Measurements from ENCODE around the gene RTRAF. TPM values are rescaled to one million over a fixed set of nuclear protein-coding genes. Genes with fewer than 3 reads are reported as not detected.

RTRAF gene
- total RNA-seq, 4 donors from 2014 or later = 15.7 to 48.3 (median 36.1) TPM

- DNase-seq = no peak
- peaks cover 0 to 27% (median 0%) of the 10 kb centered on the region in 3 donors for H3K36me3 ChIP-seq
- no peak overlapping the region for H3K27ac ChIP-seq
- no peak overlapping the region for H3K4me3 ChIP-seq
- TF ChIP-seq POLR2A (IDR thresholded peaks at IDR 0.05) = no peak
- TF ChIP-seq CTCF (IDR thresholded peaks at IDR 0.05) = no peak
- H3K4me1 ChIP-seq = peaks cover 0 to 2% (median 0%) of the 10 kb centered on the region in 4 donors
- H3K9me3 ChIP-seq = no peaks in the 10 kb centered on the region
- H3K27me3 ChIP-seq = no peaks in the 10 kb centered on the region
Measured at GRCh38 chr14:52013984-52014600, 24.7 kb downstream of the RTRAF start.

GRCh38 chr14:52014601-52015267, 25.4 kb downstream of the RTRAF start:
- no peak for DNase-seq
- no peaks in the 10 kb centered on the region for H3K27me3 ChIP-seq
- no peak overlapping the region for H3K27ac ChIP-seq
- no peak for TF ChIP-seq CTCF (IDR thresholded peaks at IDR 0.05)
- TF ChIP-seq POLR2A (IDR thresholded peaks at IDR 0.05) = no peak
- H3K36me3 ChIP-seq = peaks cover 0 to 21% (median 0%) of the 10 kb centered on the region in 3 donors
- H3K4me3 ChIP-seq = no peak overlapping the region
- no peaks in the 10 kb centered on the region for H3K9me3 ChIP-seq
- H3K4me1 ChIP-seq = peaks cover 0 to 8% (median 0%) of the 10 kb centered on the region in 4 donors

- H3K9me3 ChIP-seq = no peaks in the 10 kb centered on the region
- peaks cover 0 to 13% (median 0%) of the 10 kb centered on the region in 4 donors for H3K4me1 ChIP-seq
- H3K4me3 ChIP-seq = no peak overlapping the region
- H3K36me3 ChIP-seq = peaks cover 0 to 13% (median 0%) of the 10 kb centered on the region in 3 donors
- no peak for DNase-seq
- TF ChIP-seq CTCF (IDR thresholded peaks at IDR 0.05) (peak in 3 of 6 experiments; percentile 4 to 23 (median 23)), POLR2A (IDR thresholded peaks at IDR 0.05) (no peak)
- no peak overlapping the region for H3K27ac ChIP-seq
- no peaks in the 10 kb centered on the region for H3K27me3 ChIP-seq
Measured at GRCh38 chr14:52015411-52016030, 26.2 kb downstream of the RTRAF start.

DNA sequence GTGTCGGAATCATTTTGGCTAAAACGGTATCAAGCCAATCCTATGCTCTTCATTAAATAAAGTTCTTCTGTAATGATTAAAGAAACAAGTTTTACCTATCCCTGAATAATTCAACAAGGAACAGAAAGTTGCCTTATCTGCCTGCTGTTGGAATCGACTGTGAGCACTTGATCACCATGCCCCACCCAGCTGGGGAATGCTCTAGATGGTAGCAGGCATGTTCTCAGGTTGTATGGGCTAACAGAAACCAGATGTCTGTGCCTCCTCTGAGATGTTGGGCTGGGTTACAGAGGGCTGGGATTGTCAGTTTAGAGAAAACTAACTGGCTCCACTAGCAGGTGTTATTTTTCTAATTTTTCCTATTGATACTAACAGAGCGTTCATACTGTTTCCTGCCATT, 28.9 kb downstream of the RTRAF start:
- no peaks in the 10 kb centered on the region for H3K9me3 ChIP-seq
- no peak for TF ChIP-seq POLR2A (IDR thresholded peaks at IDR 0.05)
- TF ChIP-seq CTCF (IDR thresholded peaks at IDR 0.05) = no peak
- H3K27ac ChIP-seq = peak overlapping the region in 1 of 4 donors; percentile 74
- no peak overlapping the region for H3K4me3 ChIP-seq
- DNase-seq = peak in 1 of 3 donors; percentile 78
- H3K4me1 ChIP-seq = peaks cover 0 to 26% (median 0%) of the 10 kb centered on the region in 4 donors
- no peaks in the 10 kb centered on the region for H3K27me3 ChIP-seq
- H3K36me3 ChIP-seq = no peaks in the 10 kb centered on the region

DNA sequence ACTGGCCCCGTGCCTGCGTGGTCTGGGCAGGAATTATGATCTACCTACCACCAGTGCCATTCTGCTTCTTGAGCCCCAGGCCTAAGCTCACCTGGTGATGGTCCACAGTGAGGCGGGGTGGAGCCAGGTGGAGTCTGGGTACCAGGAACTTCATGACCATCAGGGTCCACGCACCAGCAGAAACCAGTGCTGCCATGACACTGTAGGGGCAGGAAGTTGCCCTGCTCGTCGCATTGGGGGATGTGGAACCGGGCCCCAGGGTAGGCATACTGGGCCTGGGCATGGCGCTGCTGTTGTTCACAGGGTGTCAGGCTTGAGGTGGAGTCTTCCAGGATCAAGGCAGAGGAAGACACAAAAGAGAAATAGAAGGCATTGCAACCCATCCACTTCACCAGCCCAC, 29.6 kb downstream of the RTRAF start:
- no peak overlapping the region for H3K4me3 ChIP-seq
- no peaks in the 10 kb centered on the region for H3K9me3 ChIP-seq
- H3K4me1 ChIP-seq = peaks cover 0 to 26% (median 0%) of the 10 kb centered on the region in 4 donors
- H3K36me3 ChIP-seq = no peaks in the 10 kb centered on the region
- DNase-seq = no peak
- H3K27ac ChIP-seq = peak overlapping the region in 1 of 4 donors; percentile 74
- no peak for TF ChIP-seq POLR2A (IDR thresholded peaks at IDR 0.05)
- H3K27me3 ChIP-seq = no peaks in the 10 kb centered on the region
